ENCODE results near the gene CTNNA1. TPM values are rescaled to one million over a fixed set of nuclear protein-coding genes. Genes with fewer than 3 reads are reported as not detected.

The CTNNA1 gene
- total RNA-seq, 1 donor from 2014 or later = 397 TPM

DNA sequence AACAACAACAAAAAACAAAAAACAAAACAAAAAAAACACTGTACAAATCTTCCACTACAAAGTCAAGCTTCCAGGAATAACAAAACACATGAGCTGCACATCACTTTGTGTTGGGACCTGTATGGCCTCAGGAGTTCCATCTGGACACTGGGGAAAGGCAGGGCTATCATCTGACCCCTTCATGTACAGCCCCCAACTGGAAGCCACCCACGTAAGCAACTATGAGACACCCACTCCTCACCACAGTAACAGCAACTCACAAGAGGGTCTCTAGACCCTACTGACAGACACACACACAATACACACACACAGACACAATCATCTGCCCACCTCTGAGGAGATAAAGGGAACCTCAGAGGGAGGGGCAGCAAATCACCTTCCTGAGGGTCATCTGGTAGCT, 203.6 kb downstream of the CTNNA1 start:
- no peaks in the 10 kb centered on the region for H3K27me3 ChIP-seq (ENCODE audit: control insufficient read depth, insufficient read depth, low read length)
- no peaks in the 10 kb centered on the region for H3K36me3 ChIP-seq (ENCODE audit: control insufficient read depth, insufficient read depth, low read length)
- TF ChIP-seq CTCF (IDR thresholded peaks at IDR 0.05; ENCODE audit: insufficient read depth, low read length, poor library complexity, severe bottlenecking) = no peak
- H3K4me3 ChIP-seq (ENCODE audit: low read depth, low read length) = no peak overlapping the region
- DNase-seq (ENCODE audit: low read depth) = no peak

DNA sequence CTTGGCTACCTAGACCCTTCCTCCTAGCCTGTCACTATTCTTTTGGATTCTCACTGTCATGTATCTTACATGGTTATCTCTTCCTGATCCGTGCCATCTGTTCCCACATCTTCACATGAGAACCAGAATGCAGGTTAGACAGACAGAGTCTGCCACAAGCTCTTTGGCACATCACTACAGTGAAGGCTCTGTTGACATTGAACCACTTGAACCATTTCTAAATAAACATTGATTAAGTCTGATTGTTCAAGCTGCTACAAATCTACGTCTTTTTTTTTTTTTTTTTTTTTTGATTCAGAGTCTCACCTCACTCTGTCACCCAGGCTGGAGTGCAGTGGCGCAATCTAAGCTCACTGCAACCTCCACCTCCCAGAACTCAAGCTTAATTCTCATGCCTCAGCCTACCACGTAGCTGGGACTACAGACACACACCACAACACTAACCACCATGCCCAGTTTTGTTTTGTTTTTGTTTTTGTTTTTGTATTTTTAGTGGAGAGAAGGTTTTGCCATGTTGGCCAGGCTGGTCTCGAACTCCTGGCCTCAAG, 207.0 kb downstream of the CTNNA1 start:
- no peak for DNase-seq (ENCODE audit: low read depth)
- H3K27me3 ChIP-seq (ENCODE audit: control insufficient read depth, insufficient read depth, low read length) = no peaks in the 10 kb centered on the region
- no peak for TF ChIP-seq CTCF (IDR thresholded peaks at IDR 0.05; ENCODE audit: insufficient read depth, low read length, poor library complexity, severe bottlenecking)
- H3K36me3 ChIP-seq (ENCODE audit: control insufficient read depth, insufficient read depth, low read length) = no peaks in the 10 kb centered on the region
- no peak overlapping the region for H3K4me3 ChIP-seq (ENCODE audit: low read depth, low read length)

DNA sequence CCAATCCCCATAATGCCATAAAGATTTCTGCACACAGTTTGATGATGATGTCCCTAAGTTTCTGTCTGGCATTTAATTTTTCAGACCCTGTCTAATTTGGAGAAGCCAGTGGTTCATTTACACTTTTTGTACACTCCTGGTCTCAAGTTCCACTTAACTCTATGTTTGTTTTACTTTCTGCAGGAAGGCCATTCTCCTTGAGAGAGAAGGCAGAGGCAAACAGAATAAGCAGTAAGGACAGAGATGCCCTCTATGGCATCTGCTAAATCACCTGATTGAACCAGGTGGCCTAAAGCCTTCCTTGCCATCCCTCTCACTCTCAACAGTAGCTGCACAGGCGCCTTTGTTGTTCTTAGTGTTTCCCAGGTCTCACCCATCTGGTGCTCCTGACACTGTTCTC, 208.0 kb downstream of the CTNNA1 start:
- Histone ChIP-seq H3K27me3 (ENCODE audit: control insufficient read depth, insufficient read depth, low read length) (no peaks in the 10 kb centered on the region), H3K4me3 (ENCODE audit: low read depth, low read length) (no peak overlapping the region), H3K36me3 (ENCODE audit: control insufficient read depth, insufficient read depth, low read length) (no peaks in the 10 kb centered on the region)
- DNase-seq (ENCODE audit: low read depth) = no peak
- no peak for TF ChIP-seq CTCF (IDR thresholded peaks at IDR 0.05; ENCODE audit: insufficient read depth, low read length, poor library complexity, severe bottlenecking)

DNA sequence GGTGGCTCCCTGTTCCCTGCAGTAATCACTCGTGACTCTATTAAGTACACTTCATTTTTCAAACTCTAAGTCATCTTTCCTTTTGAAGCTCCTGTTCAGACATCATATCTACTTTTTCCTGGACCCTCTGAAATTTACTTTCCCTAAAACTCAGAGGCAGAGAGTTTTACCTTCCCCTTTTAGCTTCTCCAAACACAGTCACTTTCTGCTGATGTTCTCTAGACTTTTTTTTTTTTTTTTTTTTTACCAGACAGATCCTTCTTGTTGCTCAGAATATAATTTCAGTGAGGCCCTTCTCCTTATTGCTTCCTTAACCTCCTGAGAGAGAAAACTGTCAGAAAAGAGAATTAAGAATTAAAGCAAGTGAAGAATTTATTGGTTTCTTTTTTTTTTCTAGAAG, 208.5 kb downstream of the CTNNA1 start:
- no peak for TF ChIP-seq CTCF (IDR thresholded peaks at IDR 0.05; ENCODE audit: insufficient read depth, low read length, poor library complexity, severe bottlenecking)
- Histone ChIP-seq H3K4me3 (ENCODE audit: low read depth, low read length) (no peak overlapping the region), H3K27me3 (ENCODE audit: control insufficient read depth, insufficient read depth, low read length) (no peaks in the 10 kb centered on the region), H3K36me3 (ENCODE audit: control insufficient read depth, insufficient read depth, low read length) (no peaks in the 10 kb centered on the region)
- DNase-seq (ENCODE audit: low read depth) = no peak

GRCh38 chr5:138962614-138963370, 209.6 kb downstream of the CTNNA1 start:
- H3K36me3 ChIP-seq (ENCODE audit: control insufficient read depth, insufficient read depth, low read length) = no peaks in the 10 kb centered on the region
- no peak for TF ChIP-seq CTCF (IDR thresholded peaks at IDR 0.05; ENCODE audit: insufficient read depth, low read length, poor library complexity, severe bottlenecking)
- no peak overlapping the region for H3K4me3 ChIP-seq (ENCODE audit: low read depth, low read length)
- no peak for DNase-seq (ENCODE audit: low read depth)
- no peaks in the 10 kb centered on the region for H3K27me3 ChIP-seq (ENCODE audit: control insufficient read depth, insufficient read depth, low read length)

Data from kidney epithelial cell (primary cell).